AG09309 (cell line): ENCODE data around the gene TIMM8A.

Source experiments
- DNase-seq: peaks from one replicate; pipeline ENCODE4 v3.0.0-alpha.2; 2010; ENCODE audit warnings: low read depth
- H3K4me3 ChIP-seq: 2 replicates; pipeline ENCODE4 v1.5.1; 2011; ENCODE audit warnings: mild to moderate bottlenecking, low read depth, low read length, moderate library complexity; ENCODE audit not compliant: control insufficient read depth
- TF ChIP-seq, protein P1 (sequence below): IDR thresholded peaks from 2 replicates; pipeline ENCODE4 v1.5.1; 2011; ENCODE audit warnings: mild to moderate bottlenecking, low read depth, low read length, inconsistent platforms; ENCODE audit not compliant: insufficient read depth, control insufficient read depth; ENCODE audit errors: missing control alignments

The TIMM8A gene

DNA sequence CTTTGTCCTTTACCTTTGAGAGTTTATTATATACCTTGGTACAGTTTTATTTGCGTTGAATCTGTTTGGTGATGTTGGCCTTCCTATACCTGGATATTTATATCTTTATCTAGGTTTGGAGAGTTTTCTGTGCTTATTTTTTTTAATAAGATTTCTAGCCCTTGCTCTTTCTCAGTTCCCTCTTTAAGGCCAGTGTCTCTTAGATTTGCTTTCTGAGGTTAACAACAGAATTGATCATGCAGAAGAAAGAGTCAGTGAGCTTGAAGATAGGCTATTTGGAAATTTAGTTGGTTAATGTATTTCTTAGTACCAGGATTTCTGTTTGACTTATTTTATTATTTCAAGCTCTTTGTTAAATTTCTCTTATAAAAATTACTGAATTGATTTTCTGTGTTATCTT is 44.8 kb downstream of the TIMM8A start:
- no peak for DNase-seq
- TF ChIP-seq, protein P1, sequence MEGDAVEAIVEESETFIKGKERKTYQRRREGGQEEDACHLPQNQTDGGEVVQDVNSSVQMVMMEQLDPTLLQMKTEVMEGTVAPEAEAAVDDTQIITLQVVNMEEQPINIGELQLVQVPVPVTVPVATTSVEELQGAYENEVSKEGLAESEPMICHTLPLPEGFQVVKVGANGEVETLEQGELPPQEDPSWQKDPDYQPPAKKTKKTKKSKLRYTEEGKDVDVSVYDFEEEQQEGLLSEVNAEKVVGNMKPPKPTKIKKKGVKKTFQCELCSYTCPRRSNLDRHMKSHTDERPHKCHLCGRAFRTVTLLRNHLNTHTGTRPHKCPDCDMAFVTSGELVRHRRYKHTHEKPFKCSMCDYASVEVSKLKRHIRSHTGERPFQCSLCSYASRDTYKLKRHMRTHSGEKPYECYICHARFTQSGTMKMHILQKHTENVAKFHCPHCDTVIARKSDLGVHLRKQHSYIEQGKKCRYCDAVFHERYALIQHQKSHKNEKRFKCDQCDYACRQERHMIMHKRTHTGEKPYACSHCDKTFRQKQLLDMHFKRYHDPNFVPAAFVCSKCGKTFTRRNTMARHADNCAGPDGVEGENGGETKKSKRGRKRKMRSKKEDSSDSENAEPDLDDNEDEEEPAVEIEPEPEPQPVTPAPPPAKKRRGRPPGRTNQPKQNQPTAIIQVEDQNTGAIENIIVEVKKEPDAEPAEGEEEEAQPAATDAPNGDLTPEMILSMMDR = no peak
- H3K4me3 ChIP-seq = no peak overlapping the region
